Stimulated activated CD4-positive, alpha-beta T cell treated with anti-CD3 and anti-CD28 coated beads, Interleukin-15, amount 100 ng/mL, for 48 hours (primary cell): ENCODE measurements around the gene RGS9BP.
A peak's percentile ranks its signal among the peaks of the same experiment; 100 is the strongest.
"Not testable (repeated sequence)": the region's sequence is repeated elsewhere in the genome, so short reads cannot be mapped to it uniquely, and the experiment has no call there.

Source experiments
- DNase-seq, 2 donors: peaks; one replicate each; pipeline ENCODE4 v3.0.0-alpha.2; 2020; ENCODE audit warnings: low read depth in 2 of 2

The RGS9BP gene

GRCh38 chr19:32695506-32695905, 19.9 kb downstream of the RGS9BP start:
- DNase-seq, result not testable (repeated sequence)

- not testable (repeated sequence) for DNase-seq
Observed at GRCh38 chr19:32696771-32697170, 21.1 kb downstream of the RGS9BP start.

- not testable (repeated sequence) for DNase-seq
Observed at GRCh38 chr19:32700129-32700528, 24.5 kb downstream of the RGS9BP start.

GRCh38 chr19:32702010-32702409, 26.4 kb downstream of the RGS9BP start:
- DNase-seq, result no peak

GRCh38 chr19:32704006-32704405, 28.4 kb downstream of the RGS9BP start:
- not testable (repeated sequence) for DNase-seq

GRCh38 chr19:32708457-32708856, 32.8 kb downstream of the RGS9BP start:
- peak; percentile 23 to 25 for DNase-seq

- no peak for DNase-seq
Observed at GRCh38 chr19:32709032-32709431, 33.4 kb downstream of the RGS9BP start.

- DNase-seq, result no peak
Observed at GRCh38 chr19:32711747-32712146, 36.1 kb downstream of the RGS9BP start.

- not testable (repeated sequence) for DNase-seq
Observed at GRCh38 chr19:32716203-32716602, 40.6 kb downstream of the RGS9BP start.

- DNase-seq, result no peak
Observed at GRCh38 chr19:32717496-32717895, 41.8 kb downstream of the RGS9BP start.

- DNase-seq, result no peak
Observed at GRCh38 chr19:32718286-32718685, 42.6 kb downstream of the RGS9BP start.

GRCh38 chr19:32719611-32720059, 44.0 kb downstream of the RGS9BP start, which contains the start of gene TDRD12:
TDRD12 (plus strand) TSS chr19:32719767; CDS start chr19:32720073, 306 bp downstream.
- no peak for DNase-seq

- DNase-seq, result no peak
Observed at GRCh38 chr19:32720216-32720935, 44.7 kb downstream of the RGS9BP start.

- DNase-seq, result no peak
Observed at GRCh38 chr19:32720936-32721250, 45.2 kb downstream of the RGS9BP start.
